Testis (tissue), 2 donors: ENCODE results near the gene EDC3.

Experiments
- CTCF ChIP-seq, 3 experiments: fragments of 450-650 bp in 2 of 3; fragments of 200-600 bp in 1 of 3; sonication (generic) in 1 of 3; IDR thresholded peaks; one replicate each; pipeline ENCODE4 v1.5.1; 2016 to 2019; ENCODE audit warnings: antibody characterized with exemption in 3 of 3, mild to moderate bottlenecking in 2 of 3, moderate library complexity in 1 of 3
- POLR2A ChIP-seq: fragments of 450-650 bp; IDR thresholded peaks from one replicate; pipeline ENCODE4 v1.6.1; 2017; ENCODE audit warnings: antibody characterized with exemption, mild to moderate bottlenecking, moderate library complexity

- no peak for TF ChIP-seq CTCF (IDR thresholded peaks at IDR 0.05)
- no peak for TF ChIP-seq POLR2A
Observed at GRCh38 chr15:74643665-74644204, 52.1 kb downstream of the EDC3 start.
